WERI-Rb-1 (cell line): Measurements from ENCODE around the gene PON2.
"Not testable (repeated sequence)": the region's sequence is repeated elsewhere in the genome, so short reads cannot be mapped to it uniquely, and the experiment has no call there.

Experiments used
- DNase-seq: peaks from one replicate; pipeline ENCODE4 v3.0.0-alpha.2; 2020
- H3K27ac ChIP-seq: fragments of 250-450 bp; sonication (Bioruptor Pico); 2 replicates; pipeline ENCODE4 v1.5.1; 2020; ENCODE audit warnings: mild to moderate bottlenecking, moderate library complexity
- H3K27me3 ChIP-seq: fragments of 250-450 bp; sonication (Bioruptor Pico); 2 replicates; pipeline ENCODE4 v1.5.1; 2021; ENCODE audit warnings: mild to moderate bottlenecking, low read depth, moderate library complexity; ENCODE audit not compliant: insufficient read depth, severe bottlenecking
- H3K36me3 ChIP-seq: fragments of 250-450 bp; sonication (Bioruptor Pico); 2 replicates; pipeline ENCODE4 v1.5.1; 2020; ENCODE audit warnings: mild to moderate bottlenecking, moderate library complexity
- H3K4me3 ChIP-seq: 2 replicates; pipeline ENCODE4 v1.5.1; 2011; ENCODE audit warnings: low read depth, mild to moderate bottlenecking, control low read depth, low read length
- H3K9me3 ChIP-seq: fragments of 250-450 bp; sonication (Bioruptor Pico); 2 replicates; pipeline ENCODE4 v1.5.1; 2021; ENCODE audit warnings: mild to moderate bottlenecking, moderate library complexity; ENCODE audit not compliant: severe bottlenecking
- CTCF ChIP-seq: IDR thresholded peaks from 2 replicates; pipeline ENCODE4 v1.5.1; 2011; ENCODE audit warnings: low read depth, mild to moderate bottlenecking, control low read depth, inconsistent platforms, low read length

The PON2 gene

GRCh38 chr7:95396136-95397032, 38.4 kb downstream of the PON2 start, which contains the start of gene PON3:
Gene PON3 (minus strand): TSS chr7:95396375. CDS start chr7:95396350, 25 bp downstream.
- no peak for TF ChIP-seq CTCF
- Histone ChIP-seq H3K27me3 (no peaks in the 10 kb centered on the region), H3K9me3 (no peaks in the 10 kb centered on the region), H3K4me3 (no peak within 1 kb of the TSS), H3K36me3 (no peaks in the 10 kb centered on the region), H3K27ac (no peak within 1 kb of the TSS)
- no peak for DNase-seq

- no peak for DNase-seq
- Histone ChIP-seq H3K9me3 (no peaks in the 10 kb centered on the region), H3K36me3 (no peaks in the 10 kb centered on the region), H3K4me3 (no peak overlapping the region), H3K27ac (no peak overlapping the region), H3K27me3 (no peaks in the 10 kb centered on the region)
- no peak for TF ChIP-seq CTCF
These were observed 39.1 kb downstream of the PON2 start for GRCh38 chr7:95395755-95396135.

GRCh38 chr7:95394370-95394769, 40.5 kb downstream of the PON2 start:
- H3K36me3 ChIP-seq = no peaks in the 10 kb centered on the region
- H3K27me3 ChIP-seq = no peaks in the 10 kb centered on the region
- peak; percentile 15 for DNase-seq
- no peaks in the 10 kb centered on the region for H3K9me3 ChIP-seq
- TF ChIP-seq CTCF = no peak
- H3K27ac ChIP-seq = no peak overlapping the region
- no peak overlapping the region for H3K4me3 ChIP-seq

GRCh38 chr7:95391761-95392160, 43.1 kb downstream of the PON2 start:
- peak; percentile 49 for DNase-seq
- H3K36me3 ChIP-seq = no peaks in the 10 kb centered on the region
- H3K9me3 ChIP-seq = peaks cover 4% of the 10 kb centered on the region
- no peak for TF ChIP-seq CTCF
- H3K27ac ChIP-seq = no peak overlapping the region
- H3K27me3 ChIP-seq = no peaks in the 10 kb centered on the region
- H3K4me3 ChIP-seq = no peak overlapping the region

GRCh38 chr7:95389516-95389915, 45.3 kb downstream of the PON2 start:
- no peak overlapping the region for H3K27ac ChIP-seq
- no peak for TF ChIP-seq CTCF

GRCh38 chr7:95379457-95379856, 55.4 kb downstream of the PON2 start:
- not testable (repeated sequence) for H3K4me3 ChIP-seq, H3K27me3 ChIP-seq, DNase-seq, H3K27ac ChIP-seq, H3K36me3 ChIP-seq
- peaks cover 23% of the 10 kb centered on the region for H3K9me3 ChIP-seq

More at GRCh38 chr7:95389516-95389915, 45.3 kb downstream of the PON2 start:
- no peaks in the 10 kb centered on the region for H3K36me3 ChIP-seq
- no peaks in the 10 kb centered on the region for H3K27me3 ChIP-seq
- H3K9me3 ChIP-seq = peaks cover 4% of the 10 kb centered on the region
- no peak overlapping the region for H3K4me3 ChIP-seq
- no peak for DNase-seq
